ENCODE measurements around the gene PDGFD.

The PDGFD gene

DNA sequence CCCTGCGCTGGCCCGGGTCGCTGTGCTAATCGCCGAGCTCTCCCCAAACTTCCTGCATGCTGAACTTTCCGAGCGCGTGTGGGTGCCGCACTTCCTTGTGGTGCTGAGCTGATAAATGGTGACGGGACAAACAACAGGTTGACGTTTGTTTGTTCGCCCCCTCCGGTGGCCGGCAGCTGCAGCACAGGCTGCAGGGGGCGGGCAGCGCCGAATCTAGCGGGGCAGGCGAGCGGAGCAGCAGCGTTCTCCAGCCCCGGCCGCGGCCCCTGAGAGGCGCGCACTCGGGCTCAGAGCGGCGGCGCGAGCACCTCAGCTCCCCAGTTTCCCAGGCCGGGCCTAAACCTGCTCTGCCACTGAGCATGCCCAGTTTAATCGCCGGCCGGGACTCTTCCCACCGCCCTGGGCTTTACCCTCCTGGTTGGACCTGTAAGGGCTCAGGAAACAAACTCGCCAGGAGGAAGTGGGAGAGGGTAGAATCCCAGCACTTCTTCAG lies at the start of gene PDGFD:
TSS of gene PDGFD (minus strand) at position 120 of the 493 bp plus-strand sequence.
- peak in 25 of 56 donors; percentile 1 to 51 (median 11) for DNase-seq

GRCh38 chr11:104206936-104207335 lies 43.0 kb upstream of the PDGFD start:
- DNase-seq: no peak

- DNase-seq: no peak
Observed at GRCh38 chr11:104205838-104206237, 41.9 kb upstream of the PDGFD start.

- no peak for DNase-seq
Observed at GRCh38 chr11:104200688-104201087, 36.7 kb upstream of the PDGFD start.

DNA sequence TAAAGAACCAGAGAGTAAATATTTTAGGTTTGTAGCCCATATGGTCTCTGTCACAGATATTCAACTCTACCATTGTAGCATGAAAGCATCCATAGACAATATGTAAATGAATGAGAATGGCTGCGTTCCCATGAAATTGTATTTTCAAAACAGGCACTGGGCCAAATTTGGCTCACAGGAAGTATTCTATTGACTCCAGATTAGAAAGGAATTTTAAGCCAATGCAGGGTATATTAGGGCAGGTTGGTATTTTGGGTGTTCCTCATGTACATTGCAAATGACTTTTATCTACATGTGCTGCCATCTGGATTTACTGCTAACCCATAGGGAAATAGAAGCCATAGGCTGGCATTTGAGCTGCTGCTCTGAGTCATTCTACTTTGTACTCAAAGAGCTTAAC lies 35.1 kb upstream of the PDGFD start:
- no peak for DNase-seq

DNA sequence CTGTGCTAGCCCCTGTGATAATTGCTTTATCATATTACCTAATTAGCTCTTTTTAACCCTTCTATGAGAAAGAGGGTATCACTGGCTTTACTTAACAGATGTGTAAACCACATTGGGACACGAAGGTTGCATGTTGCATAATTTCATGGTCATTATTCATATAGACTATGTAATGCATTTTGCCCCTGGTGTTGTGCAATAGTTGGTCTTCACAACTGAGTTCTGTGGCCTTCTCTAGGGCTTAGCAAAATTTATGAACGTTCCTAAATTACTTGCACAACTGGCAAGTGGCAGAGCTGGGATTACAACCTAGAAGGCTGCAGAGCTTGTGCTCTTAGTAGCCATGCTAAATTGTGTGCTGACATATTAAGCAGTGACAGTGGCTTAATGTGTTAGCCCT lies 34.6 kb upstream of the PDGFD start:
- DNase-seq: no peak

DNA sequence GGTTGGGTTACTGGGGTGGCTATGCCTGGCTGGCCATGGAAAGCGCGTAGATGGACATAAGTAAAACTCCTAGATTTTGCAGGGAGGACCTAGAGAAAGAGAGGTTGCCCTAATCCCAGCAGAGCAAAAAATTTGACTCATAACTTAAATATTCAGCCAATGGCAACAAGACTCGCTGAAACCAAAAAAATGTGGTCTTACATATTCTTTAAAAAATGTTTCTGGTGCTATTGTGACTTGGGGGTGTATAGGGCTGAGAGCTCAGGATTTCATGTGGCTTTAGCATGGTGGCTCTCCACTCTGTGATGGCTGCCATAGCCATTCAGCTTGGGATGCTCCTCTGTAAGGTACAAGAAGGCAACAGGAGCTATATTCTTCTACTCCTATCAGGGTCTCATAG lies 27.2 kb upstream of the PDGFD start:
- DNase-seq: no peak

- DNase-seq: no peak
Observed at GRCh38 chr11:104183593-104183992, 19.6 kb upstream of the PDGFD start.

GRCh38 chr11:104175769-104176168 lies 11.8 kb upstream of the PDGFD start:
- no peak for DNase-seq

DNA sequence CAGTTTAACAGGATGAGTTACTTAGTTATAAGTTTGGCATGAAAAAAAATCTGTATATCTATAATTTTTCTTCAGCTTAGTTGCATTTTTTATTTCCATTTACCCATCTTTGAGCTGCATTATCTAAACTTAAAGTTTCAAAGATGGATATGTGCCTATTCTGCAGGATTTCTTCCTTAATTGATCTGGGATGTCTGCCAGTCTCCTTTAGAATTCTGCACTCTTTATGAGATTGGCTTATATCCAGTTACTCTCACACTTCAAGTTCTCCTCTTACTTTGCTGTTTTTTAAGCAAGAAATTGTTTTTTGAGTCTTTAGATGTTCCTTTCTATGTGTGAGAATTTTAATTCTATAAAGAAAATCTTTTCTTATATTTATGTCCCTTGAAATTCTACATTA lies 5.1 kb upstream of the PDGFD start:
- no peak for DNase-seq

DNA sequence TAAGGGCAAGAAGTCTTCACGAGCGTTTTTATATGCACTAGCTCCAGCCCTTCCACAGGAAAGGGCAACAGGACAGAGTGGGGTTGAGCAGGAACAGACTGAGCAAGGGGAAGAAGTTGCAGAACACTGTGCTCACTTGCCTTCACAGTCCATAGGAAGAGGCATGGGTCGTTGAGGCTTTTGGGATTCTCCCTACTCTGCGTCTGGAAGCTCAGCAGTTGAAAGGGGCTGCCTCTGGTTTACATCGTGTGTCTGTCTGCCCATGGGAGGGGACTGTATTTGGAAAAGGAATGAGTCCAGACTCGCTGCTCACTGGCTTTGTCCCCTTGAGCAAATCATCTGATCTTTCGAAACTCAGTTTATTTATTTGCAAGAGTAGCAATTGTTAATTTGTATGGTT lies 1.1 kb upstream of the PDGFD start:
- no peak for DNase-seq

DNA sequence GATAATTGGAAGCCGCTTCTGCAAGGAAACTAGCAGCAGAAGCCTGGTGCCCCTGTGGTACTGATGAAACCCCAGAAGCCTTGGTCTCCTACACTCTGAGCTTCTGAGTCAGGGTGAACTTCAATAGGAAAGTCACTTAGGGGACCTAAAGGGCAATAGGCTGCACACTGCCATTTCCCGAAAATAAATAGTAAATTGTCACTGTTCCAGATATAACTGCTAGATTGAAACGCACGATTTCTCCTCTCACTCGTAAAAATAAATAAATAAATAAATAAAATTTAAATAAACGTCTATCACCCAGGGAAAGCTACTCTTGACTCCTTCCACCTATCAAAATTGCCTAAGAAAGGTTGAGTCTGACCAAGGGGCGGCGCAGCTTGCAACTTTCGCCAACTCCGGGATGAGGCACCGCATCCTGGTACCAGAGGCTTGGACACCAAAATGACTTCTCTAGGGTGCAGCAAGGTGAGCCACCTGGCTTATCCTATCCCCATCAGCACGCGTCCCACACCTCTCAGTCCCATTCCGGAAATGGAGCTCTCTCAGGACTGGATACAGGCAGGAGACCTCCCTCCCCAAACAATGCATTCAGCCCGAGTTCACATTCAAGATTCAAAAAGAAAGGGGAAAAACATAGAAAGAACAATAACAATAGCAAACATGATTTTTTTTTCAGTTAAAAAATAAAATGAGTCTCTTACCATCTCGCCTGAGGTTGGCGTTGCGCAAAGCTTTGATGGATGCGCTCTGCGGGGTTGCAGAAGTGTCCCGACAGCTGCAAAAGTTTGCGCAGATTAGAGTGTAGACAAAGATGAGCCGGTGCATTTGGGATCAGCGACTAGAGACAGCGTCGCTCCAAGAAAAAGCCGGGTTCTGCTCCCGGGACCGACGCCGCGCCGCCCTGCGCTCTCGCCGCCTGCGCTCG lies 583 bp downstream of the PDGFD start:
- DNase-seq: peak in 6 of 56 donors; percentile 1 to 6 (median 1)

DNA sequence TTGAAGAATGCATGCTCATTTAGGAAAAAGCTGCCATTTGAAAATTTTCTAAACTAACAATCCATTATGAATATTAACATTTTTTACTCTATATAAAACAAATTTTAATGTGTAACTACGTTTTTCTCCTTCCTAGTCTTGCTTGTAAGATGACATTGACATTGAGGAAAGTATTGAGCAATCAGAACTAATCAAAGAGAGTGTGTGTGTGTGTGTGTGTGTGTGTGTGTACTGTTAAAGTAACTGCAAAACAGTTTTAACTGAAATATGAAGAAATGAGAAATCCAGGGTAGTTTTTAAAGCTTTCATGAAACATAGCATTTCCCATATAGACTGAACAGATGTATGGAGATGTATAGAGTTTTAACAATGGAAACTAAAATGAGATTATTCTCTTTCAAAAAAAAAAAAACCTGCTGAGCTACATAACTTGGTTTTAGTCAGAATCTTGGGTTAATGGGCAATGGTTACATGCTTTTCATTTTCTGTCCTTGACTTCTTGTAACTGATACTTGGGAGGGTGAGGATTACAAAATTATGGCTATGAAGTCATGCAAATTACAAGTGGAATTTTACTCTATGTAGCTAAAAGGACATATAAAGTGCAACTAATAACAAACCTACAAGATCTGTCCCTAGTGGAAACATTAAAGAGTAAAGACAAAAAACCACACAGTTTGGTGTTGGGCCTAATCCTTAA lies 2.0 kb downstream of the PDGFD start:
- no peak for DNase-seq

DNA sequence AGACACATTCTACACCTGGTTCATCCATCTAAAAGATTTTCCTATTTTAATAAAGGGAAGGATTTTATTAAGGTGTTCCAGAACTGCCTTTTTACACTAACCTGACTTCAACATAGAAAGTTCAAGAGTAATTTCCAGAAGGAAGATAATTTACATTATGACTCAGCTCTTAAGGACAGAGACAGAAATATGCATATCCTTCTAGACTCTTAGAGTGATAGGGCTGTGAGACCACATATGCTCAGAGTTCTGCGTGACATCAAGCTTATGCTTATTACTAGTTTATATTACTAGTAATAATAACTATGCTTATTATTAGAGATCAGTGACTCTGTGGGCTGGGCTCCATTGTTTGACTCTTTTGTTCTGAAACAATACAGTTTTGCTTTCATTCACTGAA lies 4.6 kb downstream of the PDGFD start:
- no peak for DNase-seq

- no peak for DNase-seq
Observed at GRCh38 chr11:104155375-104155774, 8.6 kb downstream of the PDGFD start.

DNA sequence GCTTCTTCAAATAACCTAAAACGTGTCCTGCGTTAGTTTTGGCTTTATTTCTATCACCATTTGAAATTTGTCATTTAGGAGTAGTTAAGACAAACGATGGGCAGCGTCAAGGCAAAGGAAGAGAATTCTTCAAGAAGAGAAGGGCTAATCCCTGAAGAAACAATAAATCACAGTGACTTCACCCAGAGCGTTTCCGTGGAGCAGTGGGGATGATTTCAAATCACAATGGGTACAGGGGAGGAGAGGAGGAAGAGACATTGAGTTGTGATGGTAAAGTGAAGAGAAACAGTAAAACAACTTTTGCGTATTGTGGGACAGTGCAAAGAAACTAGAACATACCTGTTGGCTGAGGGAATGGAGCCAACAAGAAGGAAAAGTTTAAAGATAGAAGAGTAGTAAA lies 9.7 kb downstream of the PDGFD start:
- DNase-seq: no peak

GRCh38 chr11:104152941-104153505 lies 10.9 kb downstream of the PDGFD start:
- DNase-seq: no peak

GRCh38 chr11:104151404-104152204 lies 12.3 kb downstream of the PDGFD start:
- no peak for DNase-seq

DNA sequence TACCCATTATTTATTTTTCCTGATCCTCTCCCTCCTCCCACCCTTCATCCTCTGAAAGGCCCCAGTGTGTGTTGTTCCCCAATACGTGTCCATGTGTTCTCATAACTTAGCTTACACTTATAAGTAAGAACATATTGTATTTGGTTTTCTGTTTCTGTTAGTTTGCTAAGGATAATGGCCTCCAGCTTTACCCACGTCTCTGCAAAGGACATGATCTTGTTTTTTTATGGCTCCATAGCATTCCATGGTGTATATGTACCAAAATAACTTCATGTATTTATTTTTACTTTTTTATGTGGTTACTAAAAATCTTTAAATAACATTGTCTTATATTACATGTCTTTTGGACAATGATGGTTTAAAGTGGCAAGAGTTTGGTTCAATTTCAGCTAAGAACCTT lies 15.2 kb downstream of the PDGFD start:
- DNase-seq: no peak

DNA sequence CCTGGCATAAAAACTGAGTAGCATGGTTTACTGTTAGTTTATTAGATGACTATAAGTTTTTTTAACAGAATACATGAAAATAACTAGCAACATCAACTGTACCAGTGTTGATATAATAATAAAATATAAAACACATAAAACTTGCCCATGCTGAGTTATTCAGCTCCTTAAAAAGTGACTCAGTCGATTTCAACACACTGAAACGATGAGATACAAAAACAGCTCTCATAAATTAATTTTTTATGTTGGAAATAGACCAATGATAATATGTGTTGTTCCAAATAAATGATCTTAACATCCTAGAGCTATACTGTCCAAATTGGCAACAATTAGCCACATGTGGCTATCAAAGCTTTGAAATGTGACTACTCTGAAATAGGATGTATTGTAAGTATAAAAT lies 15.9 kb downstream of the PDGFD start:
- no peak for DNase-seq

DNA sequence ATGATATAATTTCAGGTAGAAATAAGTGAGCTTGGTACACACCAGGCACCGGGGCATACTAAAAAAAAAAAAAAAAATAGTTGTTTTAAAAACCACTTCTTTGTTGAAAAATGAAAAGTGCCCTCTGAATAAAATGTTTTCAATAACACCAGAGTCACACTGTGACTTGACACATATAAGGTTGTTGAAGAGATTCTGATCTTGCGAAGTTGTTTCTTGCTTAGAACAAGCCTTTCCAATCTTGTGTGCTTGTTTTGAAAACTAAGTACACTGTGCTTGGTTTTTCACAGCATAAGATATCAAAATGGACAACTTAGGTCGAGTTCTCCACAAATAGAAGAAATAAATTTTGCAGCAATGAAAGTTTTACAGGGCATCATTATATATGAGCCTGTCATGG lies 17.0 kb downstream of the PDGFD start:
- DNase-seq: no peak

All from amygdala (tissue), 56 donors.